ENCODE measurements around the gene ALG5.

- TF ChIP-seq EZH2phosphoT487 (IDR thresholded peaks at IDR 0.05; ENCODE audit: low read depth, severe bottlenecking, unreplicated experiment) (no peak), CTCF (IDR thresholded peaks at IDR 0.05; ENCODE audit: poor library complexity) (no peak)
These were observed 38.1 kb upstream of the ALG5 start for GRCh38 chr13:37037241-37037640.
